GM04503 (cell line): ENCODE results near the gene CRB3.
"Not testable (repeated sequence)": the region's sequence is repeated elsewhere in the genome, so short reads cannot be mapped to it uniquely, and the experiment has no call there.

Experiments used
- DNase-seq: peaks from one replicate; pipeline ENCODE4 v3.0.0-alpha.2; 2012; ENCODE audit warnings: low read depth

Gene CRB3

GRCh38 chr19:6491802-6492592, 27.9 kb downstream of the CRB3 start:
- no peak for DNase-seq

GRCh38 chr19:6494438-6495036, 30.5 kb downstream of the CRB3 start:
- no peak for DNase-seq

GRCh38 chr19:6495947-6496346, 31.9 kb downstream of the CRB3 start:
- DNase-seq = no peak

- no peak for DNase-seq
Observed at GRCh38 chr19:6498294-6499036, 34.4 kb downstream of the CRB3 start.

- no peak for DNase-seq
Observed at GRCh38 chr19:6499052-6499790, 35.1 kb downstream of the CRB3 start.

- no peak for DNase-seq
Observed at GRCh38 chr19:6500837-6501739, 37.0 kb downstream of the CRB3 start.

GRCh38 chr19:6501740-6502648, 37.9 kb downstream of the CRB3 start, which contains the start of gene TUBB4A:
TSS of gene TUBB4A (minus strand) at chr19:6502309. CDS start at chr19:6502212, 97 bp downstream.
- DNase-seq = no peak

GRCh38 chr19:6503407-6504201, 39.5 kb downstream of the CRB3 start:
- no peak for DNase-seq

GRCh38 chr19:6508028-6508771, 44.1 kb downstream of the CRB3 start:
- DNase-seq = not testable (repeated sequence)

- no peak for DNase-seq
Observed at GRCh38 chr19:6509118-6509971, 45.3 kb downstream of the CRB3 start.

- no peak for DNase-seq
Observed at GRCh38 chr19:6510618-6511017, 46.5 kb downstream of the CRB3 start.

GRCh38 chr19:6514089-6514488, 50.0 kb downstream of the CRB3 start:
- no peak for DNase-seq

- DNase-seq = no peak
Observed at GRCh38 chr19:6514926-6515544, 51.0 kb downstream of the CRB3 start.

- DNase-seq = peak; percentile 64
Observed at GRCh38 chr19:6516018-6516658, 52.1 kb downstream of the CRB3 start.
